Astrocyte (in vitro differentiated cells and primary cell): ENCODE data around the gene KIF24.

Experiments used
- EZH2 ChIP-seq: IDR thresholded peaks from 2 replicates; pipeline ENCODE4 v1.6.1; 2012; ENCODE audit warnings: mild to moderate bottlenecking, low read length, inconsistent platforms; ENCODE audit not compliant: insufficient read depth
- TF ChIP-seq, protein P1 (sequence below): IDR thresholded peaks from 2 replicates; pipeline ENCODE4 v1.5.1; 2011; ENCODE audit warnings: low read depth, mild to moderate bottlenecking, inconsistent platforms, low read length, moderate library complexity; ENCODE audit not compliant: insufficient read depth

DNA sequence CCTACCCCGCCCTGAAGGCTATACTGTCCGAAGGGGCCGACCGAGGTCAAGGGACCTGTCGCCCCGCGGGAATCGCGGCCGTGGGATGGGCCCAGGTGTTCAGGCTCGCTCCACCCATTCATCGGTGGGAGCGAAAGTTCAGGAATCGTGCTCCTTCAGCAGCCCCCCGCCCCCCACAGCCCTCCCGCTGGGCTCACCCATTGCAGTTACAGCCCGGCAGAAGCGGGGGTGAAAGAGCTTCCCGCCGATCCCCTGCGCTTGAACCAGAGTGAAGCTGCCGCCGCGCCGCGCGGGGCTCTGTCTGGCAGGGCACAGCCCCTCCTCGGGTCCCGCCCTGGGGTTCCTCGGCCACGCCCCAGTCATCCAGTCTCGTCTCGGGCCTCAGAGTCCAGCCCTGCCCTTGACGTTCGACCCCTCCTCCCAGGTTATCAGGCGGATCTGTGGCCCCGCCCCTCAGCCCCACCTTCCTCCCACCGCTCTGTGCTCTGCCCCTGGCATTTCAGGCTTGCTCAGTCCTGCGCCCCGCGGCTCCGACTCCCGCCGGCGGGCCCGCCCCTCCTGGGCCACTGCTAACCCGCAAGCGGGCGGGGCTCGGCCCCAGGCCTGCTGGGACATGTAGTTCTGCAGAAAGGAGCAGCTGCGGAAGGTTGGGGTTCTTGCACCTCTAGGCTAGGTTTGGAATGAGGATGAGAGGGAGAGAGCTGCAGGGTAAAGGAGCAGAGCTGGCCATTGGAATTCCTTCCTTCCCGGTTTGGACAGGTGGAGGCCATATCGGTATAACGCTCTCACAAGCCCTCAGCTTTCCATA, 47.7 kb upstream of the KIF24 start, which contains the start of gene MYORG:
- TF ChIP-seq, protein P1, sequence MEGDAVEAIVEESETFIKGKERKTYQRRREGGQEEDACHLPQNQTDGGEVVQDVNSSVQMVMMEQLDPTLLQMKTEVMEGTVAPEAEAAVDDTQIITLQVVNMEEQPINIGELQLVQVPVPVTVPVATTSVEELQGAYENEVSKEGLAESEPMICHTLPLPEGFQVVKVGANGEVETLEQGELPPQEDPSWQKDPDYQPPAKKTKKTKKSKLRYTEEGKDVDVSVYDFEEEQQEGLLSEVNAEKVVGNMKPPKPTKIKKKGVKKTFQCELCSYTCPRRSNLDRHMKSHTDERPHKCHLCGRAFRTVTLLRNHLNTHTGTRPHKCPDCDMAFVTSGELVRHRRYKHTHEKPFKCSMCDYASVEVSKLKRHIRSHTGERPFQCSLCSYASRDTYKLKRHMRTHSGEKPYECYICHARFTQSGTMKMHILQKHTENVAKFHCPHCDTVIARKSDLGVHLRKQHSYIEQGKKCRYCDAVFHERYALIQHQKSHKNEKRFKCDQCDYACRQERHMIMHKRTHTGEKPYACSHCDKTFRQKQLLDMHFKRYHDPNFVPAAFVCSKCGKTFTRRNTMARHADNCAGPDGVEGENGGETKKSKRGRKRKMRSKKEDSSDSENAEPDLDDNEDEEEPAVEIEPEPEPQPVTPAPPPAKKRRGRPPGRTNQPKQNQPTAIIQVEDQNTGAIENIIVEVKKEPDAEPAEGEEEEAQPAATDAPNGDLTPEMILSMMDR: no peak
- no peak for TF ChIP-seq EZH2
